Stomach smooth muscle (tissue), 2 donors: ENCODE data around the gene RALGPS2.
A peak's percentile ranks its signal among the peaks of the same experiment; 100 is the strongest.

Experiments used
- H3K27ac ChIP-seq: one replicate; pipeline ENCODE4 v1.7.0; 2013; ENCODE audit warnings: mild to moderate bottlenecking, low read length, inconsistent platforms
- H3K27me3 ChIP-seq, 2 donors: one replicate each; pipeline ENCODE4 v1.7.0; 2013; ENCODE audit warnings: low read length in 2 of 2; ENCODE audit not compliant: insufficient read depth in 2 of 2, control insufficient read depth in 1 of 2
- H3K36me3 ChIP-seq, 2 donors: one replicate each; pipeline ENCODE4 v1.7.0; 2013; ENCODE audit warnings: low read length in 2 of 2; ENCODE audit not compliant: control insufficient read depth in 2 of 2, insufficient read depth in 2 of 2
- H3K4me1 ChIP-seq: one replicate; pipeline ENCODE4 v1.7.0; 2013; ENCODE audit warnings: low read length; ENCODE audit not compliant: control insufficient read depth, insufficient read depth
- H3K4me3 ChIP-seq, 2 donors: one replicate each; pipeline ENCODE4 v1.7.0; 2013; ENCODE audit warnings: low read length in 2 of 2
- H3K9ac ChIP-seq, 2 donors: one replicate each; pipeline ENCODE4 v1.7.0; 2013; ENCODE audit warnings: low read length in 2 of 2, mild to moderate bottlenecking in 1 of 2
- H3K9me3 ChIP-seq, 2 donors: one replicate each; pipeline ENCODE4 v1.7.0; 2013; ENCODE audit warnings: low read length in 2 of 2; ENCODE audit not compliant: control insufficient read depth in 2 of 2
- donor health status: healthy.
- donor health status: Pancreatic carcinoma.

The RALGPS2 gene, protein sequence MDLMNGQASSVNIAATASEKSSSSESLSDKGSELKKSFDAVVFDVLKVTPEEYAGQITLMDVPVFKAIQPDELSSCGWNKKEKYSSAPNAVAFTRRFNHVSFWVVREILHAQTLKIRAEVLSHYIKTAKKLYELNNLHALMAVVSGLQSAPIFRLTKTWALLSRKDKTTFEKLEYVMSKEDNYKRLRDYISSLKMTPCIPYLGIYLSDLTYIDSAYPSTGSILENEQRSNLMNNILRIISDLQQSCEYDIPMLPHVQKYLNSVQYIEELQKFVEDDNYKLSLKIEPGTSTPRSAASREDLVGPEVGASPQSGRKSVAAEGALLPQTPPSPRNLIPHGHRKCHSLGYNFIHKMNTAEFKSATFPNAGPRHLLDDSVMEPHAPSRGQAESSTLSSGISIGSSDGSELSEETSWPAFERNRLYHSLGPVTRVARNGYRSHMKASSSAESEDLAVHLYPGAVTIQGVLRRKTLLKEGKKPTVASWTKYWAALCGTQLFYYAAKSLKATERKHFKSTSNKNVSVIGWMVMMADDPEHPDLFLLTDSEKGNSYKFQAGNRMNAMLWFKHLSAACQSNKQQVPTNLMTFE

DNA sequence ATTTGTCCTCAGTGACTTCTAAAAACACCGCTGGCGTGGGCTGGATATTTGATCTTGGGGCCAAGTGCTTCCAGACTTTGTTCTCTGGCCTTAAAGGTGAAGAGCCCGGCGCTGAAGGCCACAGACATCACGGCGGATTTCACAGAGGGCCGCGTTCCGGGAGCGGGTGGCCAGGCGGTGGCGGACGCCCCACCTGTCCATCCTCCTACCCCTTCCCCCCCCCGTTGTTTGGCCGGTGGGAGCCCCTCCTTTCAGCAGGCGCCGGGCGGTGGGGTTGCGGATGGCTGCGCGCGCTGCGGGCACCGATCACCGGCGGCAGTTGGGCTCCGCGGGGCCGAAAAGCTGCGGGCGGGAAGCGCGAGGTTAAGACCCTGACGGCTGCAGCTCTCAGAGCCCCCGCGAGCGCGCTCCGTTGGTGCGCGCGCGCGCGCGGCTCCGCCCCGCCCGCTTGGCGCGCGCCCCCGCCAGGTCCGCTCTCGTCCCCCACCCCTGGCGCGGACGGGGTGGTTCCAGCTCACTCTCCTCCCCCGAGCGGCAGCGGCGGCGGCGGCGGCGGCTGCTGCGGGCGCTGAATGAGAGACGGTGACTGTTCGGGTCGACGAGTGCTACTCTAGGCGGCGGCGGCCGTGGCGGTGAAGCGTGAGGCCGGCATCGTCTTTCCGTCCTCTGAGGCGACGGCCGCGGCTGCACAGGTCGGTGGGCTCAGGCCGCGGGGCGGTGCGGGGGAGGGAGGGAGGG is at the start of gene RALGPS2:
RALGPS2 (plus strand) TSS at position 517 of the 738 bp plus-strand sequence. CDS start 51,521 bp downstream, outside the sequence.
- no peaks in the 10 kb centered on the region for H3K36me3 ChIP-seq
- H3K27ac ChIP-seq = no peak within 1 kb of the TSS
- peak within 1 kb of the TSS; percentile 37 to 61 for H3K9ac ChIP-seq
- peaks cover 2% of the 10 kb centered on the region for H3K4me1 ChIP-seq
- peak within 1 kb of the TSS; percentile 73 to 75 for H3K4me3 ChIP-seq
- peaks cover 0 to 5% of the 10 kb centered on the region in 2 donors for H3K27me3 ChIP-seq
- H3K9me3 ChIP-seq = no peaks in the 10 kb centered on the region

DNA sequence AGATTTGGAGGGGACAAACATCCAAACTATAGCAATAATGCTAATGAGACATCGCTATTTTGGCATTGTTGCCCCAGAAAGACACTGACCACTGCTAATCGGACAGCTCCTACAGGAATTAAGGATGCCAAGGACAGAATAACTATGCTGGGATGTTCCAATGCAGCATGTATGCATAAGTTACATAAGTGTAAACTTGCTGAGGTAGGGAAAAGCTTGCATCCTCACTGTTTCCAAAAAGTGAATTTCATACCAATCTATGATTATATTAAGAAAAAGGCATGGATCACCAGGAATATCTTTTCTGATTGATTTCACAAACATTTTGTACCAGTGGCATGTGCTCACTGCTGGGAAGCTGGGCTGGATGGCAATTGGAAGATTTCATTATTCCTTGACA is 45.8 kb upstream of the RALGPS2 start:
- no peak overlapping the region for H3K27ac ChIP-seq
- H3K4me1 ChIP-seq = no peaks in the 10 kb centered on the region
- H3K4me3 ChIP-seq = no peak overlapping the region
- H3K9me3 ChIP-seq = no peaks in the 10 kb centered on the region
- no peaks in the 10 kb centered on the region for H3K27me3 ChIP-seq
- H3K9ac ChIP-seq = no peak overlapping the region
- H3K36me3 ChIP-seq = no peaks in the 10 kb centered on the region

DNA sequence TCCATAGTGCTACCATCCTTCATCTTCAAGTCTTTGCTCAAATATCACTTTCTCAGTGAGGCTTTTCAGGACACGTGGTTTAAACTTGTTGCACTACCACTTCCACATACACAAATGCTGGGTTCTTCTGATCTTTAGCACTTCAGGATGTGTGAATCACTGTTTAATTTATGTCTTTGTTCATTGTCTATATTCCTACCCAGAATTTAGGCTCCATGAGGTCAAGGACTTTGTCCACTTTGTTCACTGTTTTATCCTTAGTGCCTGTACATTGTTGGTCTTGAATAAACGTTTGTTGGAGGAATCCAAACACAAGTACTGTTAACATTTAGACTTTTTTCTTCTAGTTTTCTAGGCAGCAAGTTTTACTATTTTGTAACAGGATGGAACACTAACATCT is 42.6 kb upstream of the RALGPS2 start:
- Histone ChIP-seq H3K27ac (no peak overlapping the region), H3K27me3 (no peaks in the 10 kb centered on the region), H3K4me1 (no peaks in the 10 kb centered on the region), H3K9me3 (no peaks in the 10 kb centered on the region), H3K4me3 (no peak overlapping the region), H3K36me3 (no peaks in the 10 kb centered on the region), H3K9ac (no peak overlapping the region)

DNA sequence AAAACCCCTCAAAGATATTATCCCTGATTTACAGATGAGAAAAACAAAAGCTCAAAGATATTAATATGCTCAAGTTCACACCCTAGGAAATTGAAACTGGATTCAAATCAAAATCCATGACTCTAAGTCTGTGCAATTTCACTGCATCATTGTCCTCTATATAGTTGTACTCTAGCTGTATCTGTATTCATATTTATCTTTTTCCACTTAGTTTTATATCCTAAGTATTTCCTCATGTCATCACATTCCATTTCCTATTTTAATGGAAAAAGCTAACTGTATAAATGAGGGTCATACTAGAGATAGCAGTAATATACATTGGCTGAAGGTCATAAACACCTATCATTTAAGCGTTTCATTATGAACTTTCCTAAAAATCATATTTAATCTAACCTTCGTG is 42.2 kb upstream of the RALGPS2 start:
- Histone ChIP-seq H3K4me3 (no peak overlapping the region), H3K27ac (no peak overlapping the region), H3K4me1 (no peaks in the 10 kb centered on the region), H3K9ac (no peak overlapping the region), H3K27me3 (no peaks in the 10 kb centered on the region), H3K9me3 (no peaks in the 10 kb centered on the region), H3K36me3 (no peaks in the 10 kb centered on the region)

DNA sequence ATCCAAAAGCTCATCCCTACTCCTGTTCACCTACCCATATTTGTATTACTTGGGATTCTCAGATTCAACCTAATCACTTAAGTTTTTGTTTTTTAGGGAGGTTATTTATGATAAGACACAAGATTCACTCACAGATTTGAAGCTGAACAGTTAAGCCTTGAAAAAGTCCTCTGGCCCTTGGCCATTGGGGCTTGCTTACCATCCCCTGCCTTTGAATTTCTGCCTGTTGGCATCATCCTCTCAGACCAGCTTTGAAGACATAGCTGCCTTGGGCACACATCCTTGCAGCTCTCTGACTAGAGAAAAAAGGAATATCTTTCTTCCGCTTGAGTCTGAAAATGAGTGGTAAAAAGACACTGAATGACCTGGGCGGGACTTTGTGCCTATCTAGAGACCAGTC is 41.8 kb upstream of the RALGPS2 start:
- H3K4me3 ChIP-seq = no peak overlapping the region
- no peaks in the 10 kb centered on the region for H3K9me3 ChIP-seq
- no peak overlapping the region for H3K9ac ChIP-seq
- no peak overlapping the region for H3K27ac ChIP-seq
- no peaks in the 10 kb centered on the region for H3K36me3 ChIP-seq
- H3K27me3 ChIP-seq = no peaks in the 10 kb centered on the region
- no peaks in the 10 kb centered on the region for H3K4me1 ChIP-seq

DNA sequence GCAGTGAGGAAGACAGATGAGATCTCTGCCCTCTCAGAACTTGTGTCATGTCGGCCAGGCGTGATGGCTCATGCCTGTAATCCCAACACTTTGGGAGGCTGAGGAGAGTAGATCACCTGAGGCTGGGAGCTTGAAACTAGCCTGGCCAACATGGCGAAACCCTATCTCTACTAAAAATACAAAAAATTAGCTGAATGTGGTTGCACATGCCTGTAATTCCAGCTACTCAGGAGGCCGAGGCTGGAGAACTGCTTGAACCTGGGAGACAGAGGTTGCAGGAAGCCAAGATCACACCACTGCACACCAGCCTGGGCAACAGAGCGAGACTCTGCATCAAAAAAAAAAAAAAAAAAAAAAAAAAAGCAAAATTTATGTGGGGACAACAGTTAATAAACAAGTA is 40.9 kb upstream of the RALGPS2 start:
- no peaks in the 10 kb centered on the region for H3K4me1 ChIP-seq
- no peaks in the 10 kb centered on the region for H3K27me3 ChIP-seq
- H3K36me3 ChIP-seq = no peaks in the 10 kb centered on the region
- H3K9ac ChIP-seq = no peak overlapping the region
- no peak overlapping the region for H3K27ac ChIP-seq
- H3K9me3 ChIP-seq = no peaks in the 10 kb centered on the region
- H3K4me3 ChIP-seq = no peak overlapping the region

DNA sequence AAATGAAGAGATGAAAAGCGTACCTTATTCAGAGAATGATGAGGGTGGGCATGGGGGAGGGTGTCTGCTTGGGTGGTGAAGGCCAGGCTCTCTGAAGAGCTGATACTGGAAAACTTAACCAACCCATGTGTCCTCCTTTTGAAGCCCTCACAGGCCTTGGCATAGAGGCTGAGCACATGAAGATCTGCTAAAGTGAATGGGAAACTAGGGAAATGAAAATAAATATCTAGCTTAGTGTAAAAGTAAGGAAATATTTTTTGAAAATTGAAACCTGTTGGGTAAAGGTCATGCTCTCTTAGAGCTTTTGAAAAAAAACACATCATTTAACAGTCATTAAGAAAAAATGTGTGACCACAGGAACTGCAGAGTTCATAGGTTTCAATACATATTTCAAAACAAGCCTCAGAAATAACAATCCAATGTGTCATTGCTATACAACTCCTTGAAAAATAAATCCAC is 40.5 kb upstream of the RALGPS2 start:
- no peaks in the 10 kb centered on the region for H3K9me3 ChIP-seq
- no peak overlapping the region for H3K27ac ChIP-seq
- H3K9ac ChIP-seq = no peak overlapping the region
- H3K27me3 ChIP-seq = no peaks in the 10 kb centered on the region
- no peaks in the 10 kb centered on the region for H3K4me1 ChIP-seq
- no peak overlapping the region for H3K4me3 ChIP-seq
- H3K36me3 ChIP-seq = no peaks in the 10 kb centered on the region

DNA sequence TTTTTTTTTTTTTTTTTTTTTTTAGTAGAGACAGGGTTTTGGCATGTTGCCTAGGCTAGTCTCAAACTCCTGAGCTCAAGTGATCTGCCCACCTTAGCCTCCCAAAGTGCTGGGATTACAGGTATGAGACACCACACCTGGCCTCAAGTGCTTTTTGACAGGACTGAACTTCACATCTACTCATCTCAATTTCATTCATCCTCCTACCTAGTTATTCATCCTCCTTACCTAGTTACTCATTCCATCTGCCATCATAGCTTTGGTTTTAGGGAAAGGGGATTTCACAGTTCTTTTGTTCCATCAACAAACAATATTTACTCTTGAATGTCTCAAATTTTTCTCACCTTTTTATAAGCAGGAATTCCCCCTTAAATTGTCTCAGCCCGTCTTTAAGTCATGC is 38.6 kb upstream of the RALGPS2 start:
- no peaks in the 10 kb centered on the region for H3K4me1 ChIP-seq
- no peak overlapping the region for H3K27ac ChIP-seq
- no peaks in the 10 kb centered on the region for H3K27me3 ChIP-seq
- no peaks in the 10 kb centered on the region for H3K9me3 ChIP-seq
- no peaks in the 10 kb centered on the region for H3K36me3 ChIP-seq
- H3K9ac ChIP-seq = no peak overlapping the region
- H3K4me3 ChIP-seq = no peak overlapping the region

DNA sequence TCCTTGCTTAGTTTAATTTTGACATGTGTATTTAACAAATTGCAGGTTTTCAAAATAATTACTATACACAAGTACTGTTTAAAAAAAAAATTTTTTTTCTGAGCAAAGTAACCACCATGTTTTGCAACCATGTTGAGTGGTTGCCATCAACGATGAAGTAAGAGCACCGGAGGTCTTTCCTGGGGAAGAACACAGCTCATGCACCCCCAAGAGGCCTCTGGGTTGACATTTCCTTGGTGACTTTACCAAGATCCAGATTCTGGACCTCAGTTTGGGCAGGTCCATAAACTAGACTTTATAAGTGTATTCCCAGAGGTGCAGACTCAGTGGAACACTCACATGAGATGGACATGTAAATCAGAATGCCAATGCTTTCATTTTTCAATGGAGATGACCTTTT is 36.8 kb upstream of the RALGPS2 start:
- no peaks in the 10 kb centered on the region for H3K4me1 ChIP-seq
- H3K27me3 ChIP-seq = no peaks in the 10 kb centered on the region
- no peak overlapping the region for H3K27ac ChIP-seq
- no peak overlapping the region for H3K4me3 ChIP-seq
- H3K9me3 ChIP-seq = no peaks in the 10 kb centered on the region
- no peak overlapping the region for H3K9ac ChIP-seq
- no peaks in the 10 kb centered on the region for H3K36me3 ChIP-seq

DNA sequence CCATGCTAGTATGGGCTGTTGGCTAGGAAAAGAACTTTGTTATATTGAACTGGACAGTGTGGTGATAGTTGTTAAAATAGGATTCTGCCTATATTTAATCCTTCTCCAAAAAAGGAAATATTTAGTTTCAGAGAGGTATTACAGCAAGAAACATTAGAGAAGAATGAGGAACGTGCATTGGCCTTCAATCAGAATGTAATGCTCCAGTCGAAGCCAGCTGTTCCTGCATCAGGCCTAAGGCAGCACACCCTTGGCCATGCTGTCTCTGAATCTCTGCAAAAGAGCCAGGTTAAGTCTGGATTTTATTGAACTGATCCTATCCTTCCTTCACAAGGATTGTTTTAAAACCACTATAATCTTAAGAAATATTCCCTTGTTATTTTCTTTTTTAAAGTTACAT is 35.3 kb upstream of the RALGPS2 start:
- Histone ChIP-seq H3K27me3 (no peaks in the 10 kb centered on the region), H3K4me1 (no peaks in the 10 kb centered on the region), H3K4me3 (no peak overlapping the region), H3K9ac (no peak overlapping the region), H3K9me3 (no peaks in the 10 kb centered on the region), H3K27ac (no peak overlapping the region), H3K36me3 (no peaks in the 10 kb centered on the region)
